ENCODE measurements around the gene COL24A1.

DNA sequence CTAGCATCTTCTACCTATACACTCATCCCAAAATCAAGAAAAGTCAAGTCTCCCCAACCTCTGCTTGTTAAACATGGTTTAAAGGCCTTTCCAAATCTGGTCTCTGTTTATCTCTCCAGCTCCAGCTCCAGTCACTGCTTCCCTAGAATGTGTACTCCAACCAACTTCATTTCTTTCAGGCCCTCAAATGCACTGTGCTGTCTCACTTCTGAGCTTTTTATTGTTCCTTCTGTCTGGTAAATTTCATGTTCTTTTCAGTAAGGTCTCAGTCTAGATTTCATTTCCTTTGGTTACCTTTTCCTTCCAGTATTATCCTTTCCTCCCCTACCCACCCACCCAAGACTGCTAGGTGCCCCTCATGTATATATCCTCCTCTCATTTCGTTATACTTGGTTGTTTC, 3.7 kb downstream of the COL24A1 start:
- TF ChIP-seq CTCF (IDR thresholded peaks at IDR 0.05), result no peak
- no peak for TF ChIP-seq NFYB (CRISPR knock-in tag; conservative IDR thresholded peaks at IDR 0.05; ENCODE audit: low read depth)
- TF ChIP-seq, protein P1, sequence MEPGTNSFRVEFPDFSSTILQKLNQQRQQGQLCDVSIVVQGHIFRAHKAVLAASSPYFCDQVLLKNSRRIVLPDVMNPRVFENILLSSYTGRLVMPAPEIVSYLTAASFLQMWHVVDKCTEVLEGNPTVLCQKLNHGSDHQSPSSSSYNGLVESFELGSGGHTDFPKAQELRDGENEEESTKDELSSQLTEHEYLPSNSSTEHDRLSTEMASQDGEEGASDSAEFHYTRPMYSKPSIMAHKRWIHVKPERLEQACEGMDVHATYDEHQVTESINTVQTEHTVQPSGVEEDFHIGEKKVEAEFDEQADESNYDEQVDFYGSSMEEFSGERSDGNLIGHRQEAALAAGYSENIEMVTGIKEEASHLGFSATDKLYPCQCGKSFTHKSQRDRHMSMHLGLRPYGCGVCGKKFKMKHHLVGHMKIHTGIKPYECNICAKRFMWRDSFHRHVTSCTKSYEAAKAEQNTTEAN (CRISPR knock-in tag; IDR thresholded peaks at IDR 0.05), result no peak
